Measurements from ENCODE around the gene NKPD1. TPM values are rescaled to one million over a fixed set of nuclear protein-coding genes. Genes with fewer than 3 reads are reported as not detected.

The NKPD1 gene
- total RNA-seq, 1 donor from 2014 or later = 0.67 TPM

DNA sequence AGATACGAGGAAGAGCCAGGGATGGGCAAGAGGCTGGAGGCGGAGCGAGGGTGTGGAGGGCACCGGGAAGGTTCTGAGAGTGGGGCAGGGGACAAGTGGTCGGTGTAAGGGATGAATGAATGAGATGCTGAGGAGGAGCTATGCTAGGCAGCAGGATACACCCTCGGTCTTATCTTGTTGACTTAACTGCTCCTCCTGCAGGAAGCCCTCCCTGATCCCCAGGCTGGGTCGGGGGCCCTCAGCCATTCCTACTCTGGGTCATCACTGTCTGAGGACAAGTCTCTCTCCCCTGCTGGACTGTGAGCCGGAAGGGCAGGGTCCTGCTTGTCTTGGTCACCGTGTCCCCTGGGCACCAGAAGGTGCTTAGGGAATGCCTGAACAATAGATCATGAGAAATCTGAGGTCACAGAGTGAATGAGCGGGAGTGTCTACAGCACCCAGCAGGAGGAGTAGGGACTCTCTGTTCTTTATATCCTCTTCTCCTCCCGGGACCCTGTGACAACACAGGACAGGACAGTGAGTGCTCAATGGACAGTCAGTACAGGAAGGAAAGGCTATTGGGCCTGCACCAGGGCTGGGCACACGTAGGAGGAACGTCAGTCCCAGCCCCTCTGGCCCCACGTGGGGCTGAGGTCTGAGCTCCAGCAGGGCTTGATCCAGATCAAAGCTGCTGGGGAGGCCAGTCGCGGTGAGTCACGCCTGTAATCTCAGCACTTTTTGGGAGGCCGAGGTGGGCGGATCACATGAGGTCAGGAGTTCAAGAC lies 6.5 kb downstream of the NKPD1 start:
- Mint-ChIP-seq H3K9me3 (ENCODE audit: unreplicated experiment) (no peaks in the 10 kb centered on the region), H3K27me3 (ENCODE audit: unreplicated experiment) (peaks cover 32% of the 10 kb centered on the region), H3K27ac (ENCODE audit: unreplicated experiment) (peak overlapping the region; percentile 36), H3K4me3 (ENCODE audit: unreplicated experiment) (peak overlapping the region; percentile 81), H3K36me3 (ENCODE audit: low read depth, unreplicated experiment) (peaks cover 1% of the 10 kb centered on the region), H3K4me1 (ENCODE audit: unreplicated experiment) (peaks cover 13% of the 10 kb centered on the region)
- TF ChIP-seq, protein P1, sequence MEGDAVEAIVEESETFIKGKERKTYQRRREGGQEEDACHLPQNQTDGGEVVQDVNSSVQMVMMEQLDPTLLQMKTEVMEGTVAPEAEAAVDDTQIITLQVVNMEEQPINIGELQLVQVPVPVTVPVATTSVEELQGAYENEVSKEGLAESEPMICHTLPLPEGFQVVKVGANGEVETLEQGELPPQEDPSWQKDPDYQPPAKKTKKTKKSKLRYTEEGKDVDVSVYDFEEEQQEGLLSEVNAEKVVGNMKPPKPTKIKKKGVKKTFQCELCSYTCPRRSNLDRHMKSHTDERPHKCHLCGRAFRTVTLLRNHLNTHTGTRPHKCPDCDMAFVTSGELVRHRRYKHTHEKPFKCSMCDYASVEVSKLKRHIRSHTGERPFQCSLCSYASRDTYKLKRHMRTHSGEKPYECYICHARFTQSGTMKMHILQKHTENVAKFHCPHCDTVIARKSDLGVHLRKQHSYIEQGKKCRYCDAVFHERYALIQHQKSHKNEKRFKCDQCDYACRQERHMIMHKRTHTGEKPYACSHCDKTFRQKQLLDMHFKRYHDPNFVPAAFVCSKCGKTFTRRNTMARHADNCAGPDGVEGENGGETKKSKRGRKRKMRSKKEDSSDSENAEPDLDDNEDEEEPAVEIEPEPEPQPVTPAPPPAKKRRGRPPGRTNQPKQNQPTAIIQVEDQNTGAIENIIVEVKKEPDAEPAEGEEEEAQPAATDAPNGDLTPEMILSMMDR (IDR thresholded peaks at IDR 0.05; ENCODE audit: unreplicated experiment) = no peak
- DNase-seq (ENCODE audit: low spot score) = no peak

DNA sequence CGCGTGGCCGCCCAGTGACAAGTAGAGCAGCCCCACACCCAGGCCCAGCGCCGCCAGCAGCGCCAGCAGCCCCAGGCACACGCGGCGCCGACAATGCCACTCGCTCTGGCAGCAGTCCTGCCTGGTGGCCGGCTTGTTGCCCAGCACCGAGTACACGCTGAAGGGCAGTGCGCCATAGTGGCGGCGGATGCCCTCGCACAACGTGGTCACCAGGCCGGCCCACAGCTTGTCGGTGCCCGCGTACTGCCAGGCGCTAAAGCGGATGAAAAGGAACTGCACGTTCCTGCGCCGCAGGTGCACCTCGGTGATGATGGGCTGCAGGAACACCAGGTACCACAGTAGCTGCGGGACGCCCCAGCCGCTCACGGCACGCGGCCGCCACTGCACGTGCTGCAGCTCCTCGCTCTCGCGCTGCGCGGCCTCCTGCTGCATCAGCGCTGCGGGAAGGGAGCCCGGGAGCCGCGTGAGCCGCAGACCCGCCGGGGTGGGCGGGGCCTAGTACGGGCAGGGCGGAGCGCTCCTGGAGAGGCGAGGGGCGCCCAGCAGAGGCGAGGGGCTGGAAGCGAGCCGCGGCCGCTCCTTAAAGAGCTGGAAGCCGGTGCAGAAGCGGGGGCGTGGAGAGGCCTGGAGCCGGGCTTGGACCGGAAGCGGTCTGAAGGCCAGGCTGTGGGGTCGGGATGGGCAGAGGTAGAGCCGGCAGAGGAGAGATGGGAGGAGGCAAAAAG lies 7.3 kb downstream of the NKPD1 start:
- TF ChIP-seq, protein P1 (IDR thresholded peaks at IDR 0.05; ENCODE audit: unreplicated experiment) = no peak
- peaks cover 13% of the 10 kb centered on the region for H3K4me1 Mint-ChIP-seq (ENCODE audit: unreplicated experiment)
- peaks cover 4% of the 10 kb centered on the region for H3K36me3 Mint-ChIP-seq (ENCODE audit: low read depth, unreplicated experiment)
- H3K27ac Mint-ChIP-seq (ENCODE audit: unreplicated experiment) = no peak overlapping the region
- peak overlapping the region; percentile 81 for H3K4me3 Mint-ChIP-seq (ENCODE audit: unreplicated experiment)
- peaks cover 33% of the 10 kb centered on the region for H3K27me3 Mint-ChIP-seq (ENCODE audit: unreplicated experiment)
- DNase-seq (ENCODE audit: low spot score) = peak; percentile 71
- no peaks in the 10 kb centered on the region for H3K9me3 Mint-ChIP-seq (ENCODE audit: unreplicated experiment)

DNA sequence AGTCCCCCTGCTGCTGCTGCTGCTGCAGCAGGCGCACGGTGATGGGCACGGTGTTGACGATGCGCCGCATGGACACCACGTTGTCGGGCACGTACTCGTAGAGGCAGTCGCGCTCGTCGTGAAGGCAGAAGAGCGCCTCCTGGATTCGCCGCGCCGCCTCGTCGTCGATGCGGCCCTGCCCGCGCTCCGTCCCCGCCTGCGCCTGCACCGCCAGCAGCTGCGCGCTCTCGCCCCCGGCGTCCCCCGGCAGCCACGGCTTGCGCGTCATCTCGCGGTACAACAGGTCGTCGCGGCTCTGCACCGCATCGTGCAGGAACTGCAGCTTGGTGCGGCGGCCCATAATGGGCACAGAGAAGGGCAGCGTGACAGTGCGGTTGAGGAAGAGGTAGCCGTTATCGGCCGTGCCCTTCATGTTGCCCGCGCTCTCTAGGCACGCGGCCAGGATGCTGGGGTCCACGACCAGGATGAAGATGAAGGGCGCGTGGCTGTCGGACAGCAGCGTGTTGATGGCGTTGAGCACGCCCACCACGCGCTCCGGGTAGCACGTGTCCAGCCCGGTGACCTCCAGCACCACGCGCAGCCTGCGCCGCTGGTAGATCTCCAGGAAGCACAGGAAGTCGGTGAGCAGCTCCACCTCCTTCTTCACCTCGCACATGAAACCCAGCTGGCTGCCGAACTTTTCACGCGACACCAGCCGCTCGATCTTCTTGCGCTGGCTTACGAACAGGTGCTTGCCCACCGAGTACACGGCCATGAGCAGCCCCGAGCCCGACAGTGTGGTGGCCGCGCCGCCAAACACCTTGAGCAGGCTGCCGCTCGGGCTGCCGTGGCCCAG lies 8.1 kb downstream of the NKPD1 start:
- Mint-ChIP-seq H3K4me1 (ENCODE audit: unreplicated experiment) (peaks cover 13% of the 10 kb centered on the region), H3K36me3 (ENCODE audit: low read depth, unreplicated experiment) (peaks cover 4% of the 10 kb centered on the region), H3K9me3 (ENCODE audit: unreplicated experiment) (no peaks in the 10 kb centered on the region), H3K27ac (ENCODE audit: unreplicated experiment) (no peak overlapping the region), H3K4me3 (ENCODE audit: unreplicated experiment) (no peak overlapping the region), H3K27me3 (ENCODE audit: unreplicated experiment) (peaks cover 27% of the 10 kb centered on the region)
- TF ChIP-seq, protein P1 (IDR thresholded peaks at IDR 0.05; ENCODE audit: unreplicated experiment) = no peak
- no peak for DNase-seq (ENCODE audit: low spot score)

DNA sequence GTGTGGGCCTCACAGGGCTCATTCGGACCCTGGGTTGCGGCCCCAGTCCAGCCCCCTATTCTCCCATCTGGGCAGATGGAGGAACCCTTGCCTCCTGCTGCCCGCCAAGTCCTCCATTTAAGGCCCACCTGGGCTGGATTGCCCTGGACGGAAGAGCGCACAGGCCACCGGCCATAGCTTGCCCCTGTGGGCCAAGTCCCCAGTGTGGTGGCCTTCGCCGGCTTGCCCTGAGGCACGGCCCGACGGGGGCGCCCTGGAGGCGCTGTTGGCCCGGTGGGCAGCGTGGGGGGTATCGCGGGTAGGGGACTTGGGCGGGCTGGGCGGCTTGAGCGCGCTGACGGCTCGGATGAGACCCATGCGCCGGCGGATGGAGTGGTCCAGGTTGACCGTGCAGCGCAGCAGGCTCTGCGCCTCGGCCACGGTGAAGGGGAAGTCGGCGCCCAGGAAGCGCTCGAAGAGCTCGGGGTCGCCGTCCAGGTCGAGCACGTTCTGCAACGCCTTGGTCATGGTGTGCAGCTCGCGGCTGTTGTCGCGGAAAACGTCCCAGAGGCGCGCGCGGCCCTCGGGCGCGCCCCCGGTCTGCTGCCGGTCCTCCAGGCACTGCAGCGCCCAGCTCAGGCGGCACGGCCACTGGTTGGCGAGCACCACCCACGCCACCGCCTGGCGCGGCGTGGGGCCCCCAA lies 8.8 kb downstream of the NKPD1 start:
- TF ChIP-seq, protein P1 (IDR thresholded peaks at IDR 0.05; ENCODE audit: unreplicated experiment) = no peak
- Mint-ChIP-seq H3K4me3 (ENCODE audit: unreplicated experiment) (no peak overlapping the region), H3K36me3 (ENCODE audit: low read depth, unreplicated experiment) (peaks cover 4% of the 10 kb centered on the region), H3K4me1 (ENCODE audit: unreplicated experiment) (peaks cover 13% of the 10 kb centered on the region), H3K9me3 (ENCODE audit: unreplicated experiment) (no peaks in the 10 kb centered on the region), H3K27ac (ENCODE audit: unreplicated experiment) (no peak overlapping the region), H3K27me3 (ENCODE audit: unreplicated experiment) (peaks cover 21% of the 10 kb centered on the region)
- no peak for DNase-seq (ENCODE audit: low spot score)

All from endothelial cell (in vitro differentiated cells).